ENCODE results near the gene BANK1. TPM values are rescaled to one million over a fixed set of nuclear protein-coding genes. Genes with fewer than 3 reads are reported as not detected.

Gene BANK1
- total and polyA plus RNA-seq, 2 of the 8 experiments (the other 6 are each of a cell fraction or from before 2014, with no cell fraction given): 0.59 to 0.93 TPM

GRCh38 chr4:102094481-102094880, 304.0 kb downstream of the BANK1 start:
- Histone ChIP-seq H4K91ac (replicated peaks; ENCODE audit: insufficient read length, low read length) (no peak overlapping the region), H2BK5ac (ENCODE audit: low read depth, low read length) (no peak overlapping the region), H3K79me1 (ENCODE audit: low read depth, low read length) (no peaks in the 10 kb centered on the region), H2BK20ac (ENCODE audit: low read length) (no peak overlapping the region), H3K23me2 (ENCODE audit: low read depth, low read length) (no peaks in the 10 kb centered on the region), H3K4me3 (ENCODE audit: extremely low read depth in 1 of 4, insufficient read depth in 2 of 4, low read depth in 3 of 4, low read length in 4 of 4) (no peak overlapping the region), H3K9ac (replicated peaks in 1 of 4; ENCODE audit: extremely low read depth in 1 of 4, low read depth in 3 of 4, low read length in 3 of 4) (no peak overlapping the region), H3K56ac (replicated peaks; ENCODE audit: insufficient read length, low read depth, low read length) (no peak overlapping the region), H3K4me2 (ENCODE audit: insufficient read depth in 1 of 2, low read depth in 2 of 2, low read length in 2 of 2) (no peak overlapping the region), H3K18ac (ENCODE audit: extremely low read depth, low read length) (no peak overlapping the region), H2AK5ac (ENCODE audit: low read depth, low read length) (no peak overlapping the region), H3K14ac (ENCODE audit: insufficient read length) (no peak overlapping the region), H3K36me3 (ENCODE audit: control insufficient read depth in 2 of 4, insufficient read depth in 4 of 4, low read length in 3 of 4) (no peaks in the 10 kb centered on the region), H3K27me3 (replicated peaks in 1 of 4; ENCODE audit: control insufficient read depth in 3 of 4, extremely low read depth in 1 of 4, insufficient read depth in 3 of 4, low read length in 3 of 4) (no peaks in the 10 kb centered on the region), H3K4ac (replicated peaks; ENCODE audit: insufficient read length, low read depth, low read length) (no peak overlapping the region), H3K23ac (ENCODE audit: insufficient read length) (no peak overlapping the region), H4K5ac (ENCODE audit: insufficient read length, low read depth, low read length) (no peak overlapping the region), H4K8ac (ENCODE audit: extremely low read depth, insufficient read depth, low read length) (no peak overlapping the region), H3K4me1 (replicated peaks in 1 of 4; ENCODE audit: control insufficient read depth in 3 of 4, insufficient read depth in 4 of 4, low read length in 3 of 4) (no peaks in the 10 kb centered on the region), H2AFZ (ENCODE audit: low read length) (no peak overlapping the region), H2BK12ac (ENCODE audit: low read depth, low read length) (no peak overlapping the region), H4K20me1 (replicated peaks in 1 of 2; ENCODE audit: control insufficient read depth in 1 of 2, insufficient read depth in 2 of 2, low read length in 2 of 2) (no peaks in the 10 kb centered on the region), H2BK120ac (replicated peaks; ENCODE audit: low read depth, low read length) (no peak overlapping the region), H3K9me3 (ENCODE audit: insufficient read depth in 2 of 2, low read depth in 1 of 2, low read length in 1 of 2) (no peaks in the 10 kb centered on the region), H3K27ac (ENCODE audit: low read depth, low read length) (no peak overlapping the region), H2BK15ac (ENCODE audit: low read length) (no peak overlapping the region), H3K79me2 (ENCODE audit: control insufficient read depth in 1 of 2, insufficient read depth in 2 of 2, low read length in 2 of 2) (no peaks in the 10 kb centered on the region)
- ChIA-PET POLR2A (ENCODE audit: partially characterized antibody) (no interaction called here), CTCF (ENCODE audit: partially characterized antibody) (no interaction called here)
- DNase-seq (ENCODE audit: low read depth in 1 of 2, low spot score in 2 of 2) (no peak), FAIRE-seq (no peak)
- WGBS, 2 experiments (ENCODE audit: extremely low coverage in 1 of 2, insufficient coverage in 1 of 2, insufficient read length in 1 of 2, insufficient replicate concordance in 2 of 2, low coverage in 1 of 2, low lambda C conversion rate in 2 of 2, missing lambda C conversion rate in 1 of 2): 87% methylated on average over 1 of the region's 1 CpG; no CpG with 5 or more reads in 1 of the 2 experiments
- TF ChIP-seq SRF (IDR thresholded peaks at IDR 0.05; ENCODE audit: low read depth, low read length): no peak
- TF ChIP-seq GTF2F1 (IDR thresholded peaks at IDR 0.05; ENCODE audit: borderline replicate concordance, low read depth, low read length): no peak
- no peak for TF ChIP-seq CTBP2 (IDR thresholded peaks at IDR 0.05; ENCODE audit: borderline replicate concordance, insufficient read depth, insufficient read length, low read length)
